ENCODE results near the gene ZNF436.
A peak's percentile ranks its signal among the peaks of the same experiment; 100 is the strongest.

The ZNF436 gene

GRCh38 chr1:23408797-23409290 is 39.2 kb upstream of the ZNF436 start:
- no peak for TF ChIP-seq CTCF (conservative IDR thresholded peaks at IDR 0.05; ENCODE audit: low read depth, low read length)
- H3K9ac ChIP-seq, result no peak overlapping the region
- peaks cover 5% of the 10 kb centered on the region for H3K4me1 ChIP-seq (ENCODE audit: low read depth, poor library complexity, severe bottlenecking)
- H3K27me3 ChIP-seq (ENCODE audit: insufficient read depth, low read depth), result no peaks in the 10 kb centered on the region
- H2AFZ ChIP-seq (ENCODE audit: low read depth), result no peak overlapping the region
- no peak overlapping the region for H3K4me3 ChIP-seq (IDR thresholded peaks at IDR 0.05; ENCODE audit: insufficient read depth, low read depth, low read length)
- H3K79me2 ChIP-seq (ENCODE audit: insufficient read depth, low read depth), result no peaks in the 10 kb centered on the region
- H3K27ac ChIP-seq, result no peak overlapping the region
- no peaks in the 10 kb centered on the region for H4K20me1 ChIP-seq (ENCODE audit: insufficient read depth)
- no peak overlapping the region for H3K4me2 ChIP-seq
- no peaks in the 10 kb centered on the region for H3K36me3 ChIP-seq (ENCODE audit: insufficient read depth)

- Histone ChIP-seq H3K36me3 (ENCODE audit: insufficient read depth) (no peaks in the 10 kb centered on the region), H3K4me3 (IDR thresholded peaks at IDR 0.05; ENCODE audit: insufficient read depth, low read depth, low read length) (no peak overlapping the region), H4K20me1 (ENCODE audit: insufficient read depth) (no peaks in the 10 kb centered on the region), H3K4me1 (ENCODE audit: low read depth, poor library complexity, severe bottlenecking) (peaks cover 5% of the 10 kb centered on the region), H3K9ac (no peak overlapping the region), H3K27me3 (ENCODE audit: insufficient read depth, low read depth) (no peaks in the 10 kb centered on the region), H2AFZ (ENCODE audit: low read depth) (no peak overlapping the region), H3K27ac (no peak overlapping the region), H3K4me2 (no peak overlapping the region), H3K79me2 (ENCODE audit: insufficient read depth, low read depth) (no peaks in the 10 kb centered on the region)
- no peak for TF ChIP-seq CTCF (conservative IDR thresholded peaks at IDR 0.05; ENCODE audit: low read depth, low read length)
Observed at GRCh38 chr1:23407016-23407630, 37.5 kb upstream of the ZNF436 start.

- Histone ChIP-seq H4K20me1 (ENCODE audit: insufficient read depth) (no peaks in the 10 kb centered on the region), H3K27ac (no peak overlapping the region), H3K4me1 (ENCODE audit: low read depth, poor library complexity, severe bottlenecking) (peaks cover 5% of the 10 kb centered on the region), H3K4me3 (IDR thresholded peaks at IDR 0.05; ENCODE audit: insufficient read depth, low read depth, low read length) (no peak overlapping the region), H2AFZ (ENCODE audit: low read depth) (no peak overlapping the region), H3K36me3 (ENCODE audit: insufficient read depth) (no peaks in the 10 kb centered on the region), H3K27me3 (ENCODE audit: insufficient read depth, low read depth) (no peaks in the 10 kb centered on the region), H3K4me2 (no peak overlapping the region), H3K79me2 (ENCODE audit: insufficient read depth, low read depth) (no peaks in the 10 kb centered on the region), H3K9ac (no peak overlapping the region)
- TF ChIP-seq CTCF (conservative IDR thresholded peaks at IDR 0.05; ENCODE audit: low read depth, low read length), result no peak
Observed at GRCh38 chr1:23405946-23406345, 36.3 kb upstream of the ZNF436 start.

- H4K20me1 ChIP-seq (ENCODE audit: insufficient read depth), result no peaks in the 10 kb centered on the region
- H3K9ac ChIP-seq, result no peak overlapping the region
- peaks cover 5% of the 10 kb centered on the region for H3K4me1 ChIP-seq (ENCODE audit: low read depth, poor library complexity, severe bottlenecking)
- H3K36me3 ChIP-seq (ENCODE audit: insufficient read depth), result no peaks in the 10 kb centered on the region
- peak overlapping the region; percentile 63; the same call in 1 of the 2 replicates for H2AFZ ChIP-seq (ENCODE audit: low read depth)
- H3K4me3 ChIP-seq (IDR thresholded peaks at IDR 0.05; ENCODE audit: insufficient read depth, low read depth, low read length), result no peak overlapping the region
- no peak overlapping the region for H3K27ac ChIP-seq
- no peaks in the 10 kb centered on the region for H3K27me3 ChIP-seq (ENCODE audit: insufficient read depth, low read depth)
- no peaks in the 10 kb centered on the region for H3K79me2 ChIP-seq (ENCODE audit: insufficient read depth, low read depth)
- peak; percentile 92 for TF ChIP-seq CTCF (conservative IDR thresholded peaks at IDR 0.05; ENCODE audit: low read depth, low read length)
- H3K4me2 ChIP-seq, result peak overlapping the region; percentile 27; the same call in 1 of the 2 replicates
Observed at GRCh38 chr1:23403735-23404486, 34.3 kb upstream of the ZNF436 start.
